Adipocyte (in vitro differentiated cells): Measurements from ENCODE around the gene C6.
"Not testable (repeated sequence)": the region's sequence is repeated elsewhere in the genome, so short reads cannot be mapped to it uniquely, and the experiment has no call there.

Experiments used
- DNase-seq: peaks from one replicate; pipeline ENCODE4 v3.0.0-alpha.2; 2015; ENCODE audit warnings: low read depth
- H3K27me3 ChIP-seq: replicated peaks from 2 replicates; pipeline ENCODE4 v1.7.0; 2013; ENCODE audit warnings: mild to moderate bottlenecking, low read length, moderate library complexity; ENCODE audit not compliant: control insufficient read depth, insufficient read depth
- H3K36me3 ChIP-seq: 2 replicates; pipeline ENCODE4 v1.7.0; 2013; ENCODE audit warnings: low read length, mild to moderate bottlenecking, moderate library complexity; ENCODE audit not compliant: control insufficient read depth, insufficient read depth, severe bottlenecking
- H3K4me1 ChIP-seq: 2 replicates; pipeline ENCODE4 v1.7.0; 2013; ENCODE audit warnings: mild to moderate bottlenecking, low read length, moderate library complexity; ENCODE audit not compliant: control insufficient read depth, insufficient read depth
- H3K4me3 ChIP-seq: 2 replicates; pipeline ENCODE4 v1.7.0; 2013; ENCODE audit warnings: mild to moderate bottlenecking, low read length, moderate library complexity
- H3K9ac ChIP-seq: 2 replicates; pipeline ENCODE4 v1.7.0; 2013; ENCODE audit warnings: mild to moderate bottlenecking, low read length, moderate library complexity
- H3K9me3 ChIP-seq: 2 replicates; pipeline ENCODE4 v1.7.0; 2013; ENCODE audit warnings: mild to moderate bottlenecking, low read length, moderate library complexity; ENCODE audit not compliant: control insufficient read depth

C6 gene

DNA sequence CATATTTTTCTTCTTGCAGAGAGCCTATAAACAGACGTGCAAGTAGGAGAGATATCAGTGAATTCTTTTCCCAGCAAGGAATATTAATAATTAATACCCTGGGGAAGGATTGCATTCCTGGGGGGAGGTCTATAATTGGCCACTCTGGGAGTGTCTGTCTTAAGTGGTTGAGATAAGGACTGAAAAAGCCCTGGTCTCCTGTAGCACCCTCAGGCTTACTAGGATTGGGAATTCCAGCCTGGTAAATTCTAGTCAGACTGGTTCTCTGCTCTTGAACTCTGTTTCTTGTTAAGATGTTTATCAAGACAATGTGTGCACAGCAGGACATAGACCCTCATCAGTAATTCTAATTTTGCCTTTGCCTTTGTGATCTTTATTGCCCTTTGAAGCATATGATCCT is 16.9 kb upstream of the C6 start:
- not testable (repeated sequence) for H3K36me3 ChIP-seq, DNase-seq
- H3K9me3 ChIP-seq = peaks cover 33% of the 10 kb centered on the region

DNA sequence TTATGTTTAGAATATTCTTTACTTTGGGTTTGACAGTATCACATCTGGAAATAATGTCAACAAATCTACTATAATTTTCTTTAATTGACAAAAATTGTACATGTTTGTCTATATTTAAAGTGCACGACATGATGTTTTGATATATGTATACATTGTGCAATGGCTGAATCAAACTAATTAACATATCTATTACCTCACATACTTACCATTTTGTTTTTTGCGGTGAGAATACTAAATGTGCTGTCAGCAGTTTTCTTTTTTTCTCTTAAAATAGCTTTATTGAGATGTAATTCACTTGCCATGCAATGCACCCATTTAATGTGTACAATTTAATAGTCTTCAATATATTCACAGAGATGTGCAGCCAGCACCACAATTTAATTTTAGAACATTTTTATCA is 10.6 kb upstream of the C6 start:
- peaks cover 13% of the 10 kb centered on the region for H3K4me1 ChIP-seq
- no peaks in the 10 kb centered on the region for H3K27me3 ChIP-seq
- no peaks in the 10 kb centered on the region for H3K36me3 ChIP-seq
- no peak overlapping the region for H3K4me3 ChIP-seq
- DNase-seq = no peak
- H3K9me3 ChIP-seq = peaks cover 20% of the 10 kb centered on the region
- H3K9ac ChIP-seq = no peak overlapping the region

More for the DNA sequence above, 16.9 kb upstream of the C6 start:
- not testable (repeated sequence) for H3K27me3 ChIP-seq, H3K4me3 ChIP-seq, H3K4me1 ChIP-seq, H3K9ac ChIP-seq

DNA sequence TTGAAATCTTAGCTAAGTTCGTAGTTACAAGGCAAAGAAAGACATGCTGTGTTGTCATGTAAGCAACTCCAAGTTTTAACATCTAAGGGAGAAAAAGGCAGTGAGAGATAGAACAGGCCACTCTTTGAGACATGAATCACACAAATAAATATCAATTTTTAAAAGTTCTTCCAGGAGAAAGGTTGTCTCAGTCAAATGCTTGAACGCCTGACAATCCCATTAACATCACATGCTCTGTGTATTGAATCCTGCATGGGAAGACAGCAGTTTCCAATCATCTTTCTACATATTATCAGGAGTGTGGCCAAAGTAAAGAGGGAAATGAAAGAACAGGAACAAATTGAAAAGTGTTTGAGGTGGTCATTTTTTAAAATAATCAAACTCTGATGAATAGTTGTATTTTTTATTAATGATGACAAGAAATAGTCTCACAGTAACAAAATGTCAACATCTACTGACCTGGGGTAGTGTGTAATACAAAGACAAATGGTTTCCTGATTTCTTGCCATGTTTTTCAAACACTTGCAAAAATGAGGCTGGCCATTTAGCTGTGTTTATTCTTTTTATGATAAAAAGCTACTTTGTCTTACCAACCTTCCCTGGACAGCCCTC is 6.4 kb upstream of the C6 start:
- H3K27me3 ChIP-seq = no peaks in the 10 kb centered on the region
- no peaks in the 10 kb centered on the region for H3K9me3 ChIP-seq
- no peak overlapping the region for H3K4me3 ChIP-seq
- H3K4me1 ChIP-seq = peaks cover 19% of the 10 kb centered on the region
- DNase-seq = no peak
- no peaks in the 10 kb centered on the region for H3K36me3 ChIP-seq
- peak overlapping the region; percentile 62 for H3K9ac ChIP-seq

DNA sequence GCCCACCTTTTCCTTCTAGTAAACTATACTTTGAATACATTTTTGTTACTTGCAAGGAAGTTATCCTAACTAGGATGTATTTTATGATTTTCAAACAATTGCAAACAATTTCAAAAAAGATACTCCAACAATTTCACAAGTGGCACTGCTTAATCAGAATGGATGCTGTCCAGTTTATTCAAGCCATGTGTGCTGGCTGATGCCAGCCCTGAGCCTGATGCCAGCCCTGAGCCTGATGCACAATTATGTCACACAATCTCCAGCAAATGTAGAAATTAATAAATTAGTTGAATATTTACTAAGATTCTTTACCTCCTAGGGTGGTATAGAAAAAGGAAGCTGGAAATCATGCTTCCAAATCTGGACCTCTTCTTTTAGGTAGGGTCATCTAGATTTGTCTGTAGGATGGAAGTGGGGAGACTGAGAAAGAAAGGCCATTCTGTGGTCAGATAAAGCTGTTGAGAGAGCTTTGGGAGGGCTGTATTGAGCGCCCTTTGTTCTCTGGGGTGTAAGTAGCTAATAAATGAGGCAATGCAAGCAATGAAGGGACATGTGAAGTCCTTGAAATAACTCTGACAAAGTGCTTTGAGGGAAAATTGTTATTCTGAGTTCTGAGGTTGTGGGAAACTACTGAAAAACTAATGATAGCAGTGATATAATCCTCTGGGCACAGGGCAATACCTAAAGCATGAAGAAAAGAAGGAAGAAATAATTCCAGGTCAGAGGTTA is 5.8 kb upstream of the C6 start:
- peak overlapping the region; percentile 62 for H3K9ac ChIP-seq
- H3K4me1 ChIP-seq = peaks cover 19% of the 10 kb centered on the region
- no peak overlapping the region for H3K4me3 ChIP-seq
- no peaks in the 10 kb centered on the region for H3K36me3 ChIP-seq
- H3K27me3 ChIP-seq = no peaks in the 10 kb centered on the region
- H3K9me3 ChIP-seq = no peaks in the 10 kb centered on the region
- DNase-seq = no peak

DNA sequence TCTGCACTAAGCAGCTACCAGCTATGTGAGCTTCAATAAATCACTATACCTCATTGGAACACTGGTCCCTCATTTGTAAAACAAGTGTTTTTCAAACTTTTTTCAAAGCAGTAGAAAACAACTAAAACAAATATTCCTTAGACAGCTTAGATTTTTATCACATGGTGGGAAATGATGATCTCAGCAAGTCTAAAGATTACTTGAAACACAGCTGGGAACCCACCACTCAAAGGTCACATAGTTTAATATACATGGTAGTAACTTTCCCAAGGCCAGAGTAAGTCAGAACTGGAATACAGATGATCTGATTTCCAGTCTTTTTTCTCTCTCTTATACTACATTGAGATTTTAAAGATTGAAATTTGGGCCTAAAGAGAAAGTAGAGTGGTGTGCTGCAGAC is 850 bp upstream of the C6 start:
- H3K4me1 ChIP-seq = peaks cover 14% of the 10 kb centered on the region
- no peaks in the 10 kb centered on the region for H3K36me3 ChIP-seq
- no peaks in the 10 kb centered on the region for H3K9me3 ChIP-seq
- H3K27me3 ChIP-seq = no peaks in the 10 kb centered on the region
- no peak overlapping the region for H3K4me3 ChIP-seq
- no peak for DNase-seq
- no peak overlapping the region for H3K9ac ChIP-seq

DNA sequence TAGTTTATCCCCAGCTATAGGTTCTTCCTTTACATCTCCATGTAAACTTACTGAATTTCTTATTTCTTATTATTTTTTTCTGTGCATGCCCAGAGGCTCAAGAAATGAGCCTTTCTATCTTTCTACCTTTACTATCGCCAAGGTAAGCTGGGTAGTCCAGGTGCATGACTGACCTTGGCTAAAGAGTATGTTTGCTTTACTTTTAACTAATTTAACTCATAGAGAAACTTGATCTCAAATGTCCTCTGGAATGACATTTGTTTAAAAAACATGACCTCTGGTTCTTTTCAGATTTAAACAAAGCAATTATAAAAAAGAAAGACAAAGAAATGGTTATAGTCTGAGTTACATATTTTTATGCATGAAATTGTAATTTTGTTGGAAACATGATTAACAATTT is 397 bp downstream of the C6 start:
- no peak for DNase-seq
- no peaks in the 10 kb centered on the region for H3K36me3 ChIP-seq
- H3K4me3 ChIP-seq = peak overlapping the region; percentile 54

DNA sequence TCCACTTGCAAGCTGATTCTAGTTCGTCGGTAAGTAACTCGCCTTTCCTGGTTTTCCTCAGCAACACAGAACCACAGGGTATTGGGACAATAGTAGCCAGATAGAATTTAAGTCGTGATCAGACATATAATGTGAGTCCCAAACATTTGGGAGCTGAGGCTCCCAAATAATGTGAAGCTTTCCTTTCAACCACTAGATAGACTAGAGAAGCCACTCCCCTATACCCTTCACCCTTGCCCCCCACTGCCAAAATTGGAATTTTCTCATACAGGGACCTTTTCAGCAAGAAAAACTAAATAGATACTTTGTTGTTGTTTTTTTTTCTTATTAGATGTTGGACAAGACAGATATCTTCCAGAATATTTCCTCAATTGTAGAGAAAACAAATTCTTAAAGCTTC is 1.9 kb downstream of the C6 start:
- Histone ChIP-seq H3K4me3 (no peak overlapping the region), H3K36me3 (no peaks in the 10 kb centered on the region), H3K9me3 (no peaks in the 10 kb centered on the region), H3K4me1 (peaks cover 6% of the 10 kb centered on the region), H3K27me3 (no peaks in the 10 kb centered on the region), H3K9ac (no peak overlapping the region)
- DNase-seq = no peak

More for the DNA sequence above, 397 bp downstream of the C6 start:
- no peaks in the 10 kb centered on the region for H3K9me3 ChIP-seq
- peaks cover 6% of the 10 kb centered on the region for H3K4me1 ChIP-seq
- peak overlapping the region; percentile 28 for H3K9ac ChIP-seq
- H3K27me3 ChIP-seq = no peaks in the 10 kb centered on the region

DNA sequence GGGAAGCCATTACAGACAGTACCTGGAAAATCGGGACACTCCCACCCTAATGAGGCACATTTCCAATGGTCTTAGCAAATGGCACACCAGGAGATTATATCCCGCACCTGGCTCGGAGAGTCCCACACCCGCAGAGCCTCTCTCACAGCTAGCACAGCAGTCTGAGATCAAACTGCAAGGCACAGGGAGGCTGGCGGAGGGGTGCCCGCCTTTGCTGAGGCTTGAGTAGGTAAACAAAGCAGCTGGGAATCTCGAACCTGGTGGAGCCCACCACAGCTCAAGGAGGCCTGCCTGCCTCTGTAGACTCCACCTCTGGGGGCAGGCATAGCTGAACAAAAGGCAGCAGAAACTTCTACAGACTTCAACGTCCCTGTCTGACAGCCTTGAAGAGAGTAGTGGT is 7.9 kb downstream of the C6 start:
- not testable (repeated sequence) for H3K27me3 ChIP-seq, H3K4me1 ChIP-seq, H3K36me3 ChIP-seq, H3K9ac ChIP-seq, DNase-seq, H3K9me3 ChIP-seq, H3K4me3 ChIP-seq

DNA sequence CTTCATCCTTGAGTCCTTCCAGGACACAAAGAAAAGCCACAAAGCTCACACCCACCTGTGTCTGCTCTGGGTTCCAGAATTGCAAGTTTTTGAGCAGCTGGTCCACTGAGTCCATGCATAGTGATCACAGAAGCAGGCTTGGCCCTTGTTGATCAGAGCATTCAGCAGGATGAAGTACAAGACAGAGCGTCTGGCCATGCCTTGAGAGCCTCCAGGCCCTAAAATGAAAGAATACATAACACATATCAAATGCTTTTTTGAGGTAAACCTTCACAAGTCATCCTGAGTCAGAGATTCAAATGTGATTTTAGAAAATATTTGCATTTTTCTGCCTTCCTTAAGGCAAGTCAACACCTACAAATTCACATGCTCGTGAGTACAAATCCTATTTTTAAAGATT is 10.3 kb downstream of the C6 start:
- H3K9me3 ChIP-seq = peaks cover 7% of the 10 kb centered on the region
- peaks cover 6% of the 10 kb centered on the region for H3K4me1 ChIP-seq
- no peaks in the 10 kb centered on the region for H3K36me3 ChIP-seq
- no peak for DNase-seq
- H3K4me3 ChIP-seq = no peak overlapping the region
- H3K9ac ChIP-seq = no peak overlapping the region
- no peaks in the 10 kb centered on the region for H3K27me3 ChIP-seq

DNA sequence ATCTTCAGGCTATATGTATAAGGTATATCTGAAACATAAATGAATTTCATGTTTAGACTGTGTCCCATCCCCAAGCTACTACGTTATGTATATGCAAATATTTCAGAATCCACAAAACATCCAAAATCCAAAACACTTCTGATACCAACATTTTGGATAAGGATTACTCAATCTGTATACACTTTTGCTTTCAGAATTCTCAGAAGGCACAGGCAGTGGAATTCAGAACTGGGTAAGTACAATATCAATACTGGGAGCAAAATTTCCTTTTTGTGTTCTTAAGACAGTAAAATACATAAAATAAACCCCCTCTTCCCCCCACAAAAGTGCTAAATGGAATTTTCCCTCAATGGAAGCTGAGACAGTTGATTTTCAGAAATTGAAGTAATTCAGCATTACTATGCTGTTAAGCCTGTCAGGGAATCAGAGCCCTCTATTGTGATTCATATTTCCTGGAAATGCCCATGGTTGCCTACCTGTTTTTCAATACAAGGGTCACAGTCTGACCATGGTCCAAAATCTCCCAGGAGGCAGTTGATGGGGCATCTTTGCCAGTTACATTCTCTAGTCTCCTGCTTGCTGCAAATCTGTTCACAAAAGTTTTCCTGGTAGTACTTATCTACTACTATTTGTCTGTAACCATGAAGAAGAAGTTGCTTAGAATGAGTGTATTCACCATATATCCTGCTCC is 12.1 kb downstream of the C6 start:
- Histone ChIP-seq H3K27me3 (no peaks in the 10 kb centered on the region), H3K4me3 (no peak overlapping the region), H3K36me3 (no peaks in the 10 kb centered on the region), H3K4me1 (peaks cover 6% of the 10 kb centered on the region), H3K9me3 (peaks cover 7% of the 10 kb centered on the region), H3K9ac (no peak overlapping the region)
- DNase-seq = no peak

DNA sequence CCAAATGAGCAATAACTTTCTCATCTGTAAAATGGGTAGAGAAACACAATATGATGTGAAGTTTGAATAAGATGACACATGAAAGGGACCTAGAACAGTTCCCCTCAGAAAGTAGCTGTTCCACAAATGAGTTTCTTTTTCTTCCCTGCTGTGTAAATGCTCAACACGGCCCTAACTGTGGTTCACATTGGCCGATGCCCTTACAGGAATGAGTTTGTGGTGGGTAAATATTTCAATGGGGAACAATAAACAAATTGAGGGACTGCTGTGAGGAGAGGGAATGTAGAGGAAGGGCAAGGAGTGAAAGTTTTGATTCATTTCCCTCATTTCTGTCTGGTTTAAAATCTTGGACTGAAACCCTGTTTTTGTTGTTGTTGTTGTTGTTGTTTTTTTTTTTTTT is 12.8 kb downstream of the C6 start:
- DNase-seq = no peak
- Histone ChIP-seq H3K9me3 (peaks cover 6% of the 10 kb centered on the region), H3K4me1 (peaks cover 6% of the 10 kb centered on the region), H3K9ac (no peak overlapping the region), H3K4me3 (no peak overlapping the region), H3K36me3 (no peaks in the 10 kb centered on the region), H3K27me3 (no peaks in the 10 kb centered on the region)
